Osteoblast (primary cell): Measurements from ENCODE around the gene SALL3. TPM values are rescaled to one million over a fixed set of nuclear protein-coding genes. Genes with fewer than 3 reads are reported as not detected.

ENCODE experiments used
- DNase-seq: peaks from one replicate; pipeline ENCODE4 v3.0.0; 2011; ENCODE audit warnings: low spot score, mixed read lengths; ENCODE audit not compliant: insufficient read length; ENCODE audit errors: missing footprints
- H2AFZ ChIP-seq: 2 replicates; pipeline ENCODE4 v1.6.0; 2011; ENCODE audit warnings: mild to moderate bottlenecking, low read length
- H3K27ac ChIP-seq: 2 replicates; pipeline ENCODE4 v1.5.1; 2011; ENCODE audit warnings: mild to moderate bottlenecking, low read depth, low read length, moderate library complexity
- H3K27me3 ChIP-seq: 2 replicates; pipeline ENCODE4 v1.6.0; 2012; ENCODE audit warnings: mild to moderate bottlenecking, control low read depth, inconsistent platforms, low read length, moderate library complexity; ENCODE audit not compliant: insufficient read depth
- H3K36me3 ChIP-seq: 2 replicates; pipeline ENCODE4 v1.5.1; 2011; ENCODE audit warnings: mild to moderate bottlenecking, low read length, control low read depth, moderate library complexity; ENCODE audit not compliant: insufficient read depth
- H3K4me1 ChIP-seq: 2 replicates; pipeline ENCODE4 v1.5.1; 2011; ENCODE audit warnings: mild to moderate bottlenecking, low read length, control low read depth, moderate library complexity; ENCODE audit not compliant: insufficient read depth
- H3K4me2 ChIP-seq: 2 replicates; pipeline ENCODE4 v1.6.0; 2011; ENCODE audit warnings: mild to moderate bottlenecking, low read length; ENCODE audit not compliant: insufficient read depth
- H3K4me3 ChIP-seq: fragments of 200-600 bp; sonication (generic); 3 replicates; pipeline ENCODE4 v1.5.1; 2012; ENCODE audit warnings: mild to moderate bottlenecking, low read length, inconsistent platforms; ENCODE audit not compliant: insufficient read depth
- H3K79me2 ChIP-seq: 2 replicates; pipeline ENCODE4 v1.6.0; 2012; ENCODE audit warnings: mild to moderate bottlenecking, low read length, control low read depth, inconsistent platforms; ENCODE audit not compliant: insufficient read depth
- H3K9me3 ChIP-seq: 2 replicates; pipeline ENCODE4 v1.5.1; 2011; ENCODE audit warnings: low read depth, low read length, control low read depth
- H4K20me1 ChIP-seq: 2 replicates; pipeline ENCODE4 v1.6.0; 2012; ENCODE audit warnings: mild to moderate bottlenecking, low read length, control low read depth; ENCODE audit not compliant: insufficient read depth
- CTCF ChIP-seq: IDR thresholded peaks from 2 replicates; pipeline ENCODE4 v1.5.1; 2011; ENCODE audit warnings: mild to moderate bottlenecking, low read depth, low read length, moderate library complexity; ENCODE audit errors: extremely low read depth
- total RNA-seq: library from RNA; depleted of rRNA; stranded (reverse); fragments of >200 nt; gene quantifications from 2 replicates; pipeline ENCODE4 v1.2.3, GENCODE V29; 2012

SALL3 gene
- total RNA-seq, 1 donor = not detected

- Histone ChIP-seq H2AFZ (no peak overlapping the region), H3K4me1 (no peaks in the 10 kb centered on the region), H3K4me2 (no peak overlapping the region), H3K79me2 (no peaks in the 10 kb centered on the region), H3K27ac (no peak overlapping the region), H3K36me3 (no peaks in the 10 kb centered on the region), H4K20me1 (no peaks in the 10 kb centered on the region), H3K27me3 (peaks cover 37% of the 10 kb centered on the region), H3K4me3 (no peak overlapping the region), H3K9me3 (no peaks in the 10 kb centered on the region)
- TF ChIP-seq CTCF = no peak
- peak; percentile 65 for DNase-seq
Observed at GRCh38 chr18:78971511-78972245, 7.9 kb upstream of the SALL3 start.

- H3K27me3 ChIP-seq = peaks cover 45% of the 10 kb centered on the region
Observed at GRCh38 chr18:78972385-78972918, 7.2 kb upstream of the SALL3 start.

GRCh38 chr18:78972930-78973331, 6.7 kb upstream of the SALL3 start:
- Histone ChIP-seq H3K27me3 (peaks cover 48% of the 10 kb centered on the region), H3K4me1 (no peaks in the 10 kb centered on the region), H3K4me2 (no peak overlapping the region), H3K9me3 (no peaks in the 10 kb centered on the region), H2AFZ (no peak overlapping the region), H3K36me3 (no peaks in the 10 kb centered on the region), H3K79me2 (no peaks in the 10 kb centered on the region), H3K27ac (no peak overlapping the region), H4K20me1 (no peaks in the 10 kb centered on the region), H3K4me3 (no peak overlapping the region)
- no peak for TF ChIP-seq CTCF
- peak; percentile 66 for DNase-seq

More at GRCh38 chr18:78972385-78972918, 7.2 kb upstream of the SALL3 start:
- no peak overlapping the region for H2AFZ ChIP-seq
- H3K9me3 ChIP-seq = no peaks in the 10 kb centered on the region
- H3K4me1 ChIP-seq = no peaks in the 10 kb centered on the region
- peak; percentile 85 for DNase-seq
- H3K36me3 ChIP-seq = no peaks in the 10 kb centered on the region
- no peak overlapping the region for H3K4me3 ChIP-seq
- H3K79me2 ChIP-seq = no peaks in the 10 kb centered on the region
- H3K27ac ChIP-seq = no peak overlapping the region
- H4K20me1 ChIP-seq = no peaks in the 10 kb centered on the region
- no peak for TF ChIP-seq CTCF
- no peak overlapping the region for H3K4me2 ChIP-seq

- no peak overlapping the region for H3K4me3 ChIP-seq
- H4K20me1 ChIP-seq = no peaks in the 10 kb centered on the region
- H2AFZ ChIP-seq = no peak overlapping the region
- peak; percentile 74 for DNase-seq
- no peak for TF ChIP-seq CTCF
- H3K27me3 ChIP-seq = peaks cover 54% of the 10 kb centered on the region
- no peaks in the 10 kb centered on the region for H3K79me2 ChIP-seq
- H3K36me3 ChIP-seq = no peaks in the 10 kb centered on the region
- no peak overlapping the region for H3K4me2 ChIP-seq
- no peaks in the 10 kb centered on the region for H3K4me1 ChIP-seq
- no peak overlapping the region for H3K27ac ChIP-seq
- H3K9me3 ChIP-seq = no peaks in the 10 kb centered on the region
Observed at GRCh38 chr18:78973357-78974083, 6.1 kb upstream of the SALL3 start.
